NCI-H2029 (cell line): ENCODE measurements around the gene PTPRN2.
"Not testable (repeated sequence)": the region's sequence is repeated elsewhere in the genome, so short reads cannot be mapped to it uniquely, and the experiment has no call there.

ENCODE experiments used
- DNase-seq: peaks from one replicate; lab custom pipeline; 2025; lab: John Stamatoyannopoulos, UW

Gene PTPRN2

DNA sequence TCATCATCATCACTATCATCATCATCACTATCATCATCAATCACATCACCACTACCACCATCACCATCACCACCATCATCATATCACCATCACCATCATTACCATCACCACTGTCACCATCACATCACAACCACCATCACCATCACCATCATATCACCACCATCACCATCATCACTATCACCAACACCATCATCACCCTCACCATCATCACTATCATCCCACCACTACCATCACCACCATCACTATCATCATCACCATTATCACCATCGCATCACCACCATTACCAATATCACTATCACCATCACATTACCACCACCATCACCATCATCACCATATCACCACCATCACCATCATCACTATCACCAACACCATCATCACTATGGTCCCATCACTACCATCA is 539.1 kb downstream of the PTPRN2 start:
- DNase-seq, result no peak

DNA sequence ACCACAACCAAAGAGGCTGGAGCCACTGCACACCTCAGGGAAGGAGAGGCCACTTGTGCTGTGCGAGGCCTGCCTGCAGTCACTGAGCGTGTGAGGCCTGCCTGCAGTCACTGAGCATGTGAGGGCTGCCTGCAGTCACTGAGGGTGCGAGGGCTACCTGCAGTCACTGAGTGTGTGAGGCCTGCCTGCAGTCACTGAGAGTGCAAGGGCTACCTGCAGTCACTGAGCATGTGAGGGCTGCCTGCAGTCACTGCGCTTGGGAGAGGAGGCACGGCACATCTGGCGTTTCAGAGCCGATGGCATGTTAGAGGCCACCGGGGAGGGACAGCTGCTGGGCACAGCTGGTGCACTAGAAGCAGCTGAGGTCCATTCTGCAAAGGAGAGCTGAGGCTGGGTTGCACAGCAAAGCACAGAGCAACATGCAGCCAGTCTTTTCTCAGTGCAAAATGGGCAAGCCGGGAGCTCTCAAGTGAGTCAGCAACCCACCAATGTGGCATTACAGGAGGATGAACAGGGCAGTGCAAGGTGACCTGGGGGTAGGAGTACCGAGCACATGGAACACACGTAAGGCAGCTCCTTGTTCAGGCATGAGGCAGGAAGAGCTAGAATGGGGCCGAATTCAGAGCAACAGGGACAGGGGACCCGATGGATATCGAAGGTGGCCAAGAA is 540.1 kb downstream of the PTPRN2 start:
- DNase-seq, result no peak

DNA sequence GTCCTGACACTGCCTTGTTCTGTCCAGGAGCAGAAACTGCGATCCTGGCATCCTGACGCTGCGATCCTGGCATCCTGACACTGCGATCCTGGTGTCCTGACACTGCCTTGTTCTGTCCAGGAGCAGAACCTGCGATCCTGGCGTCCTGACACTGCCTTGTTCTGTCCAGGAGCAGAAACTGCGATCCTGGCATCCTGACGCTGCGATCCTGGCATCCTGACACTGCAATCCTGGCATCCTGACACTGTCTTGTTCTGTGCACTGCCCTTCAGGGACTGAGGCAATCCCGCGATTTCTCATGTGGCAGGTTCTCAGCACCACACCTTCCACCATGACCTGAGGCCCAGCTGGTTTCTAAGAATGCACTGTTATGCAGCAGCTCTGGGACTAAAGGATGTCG is 541.4 kb downstream of the PTPRN2 start:
- DNase-seq, result not testable (repeated sequence)

DNA sequence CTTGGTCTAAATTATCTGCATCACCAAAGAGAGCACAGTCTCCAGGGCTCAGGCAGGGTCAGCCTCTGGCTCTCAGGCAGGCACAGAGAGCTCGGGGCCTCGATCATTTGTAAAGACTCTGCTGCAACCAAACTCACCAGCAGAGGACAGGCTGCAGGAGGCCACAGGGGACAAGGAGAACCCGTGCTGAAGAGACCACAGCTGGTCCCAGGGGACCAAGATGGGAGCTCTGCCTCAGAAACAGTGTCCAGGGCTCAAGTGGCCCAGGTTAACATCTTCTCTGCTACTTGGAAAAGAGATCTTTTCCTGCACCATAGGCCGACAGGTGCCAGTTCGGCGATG is 543.2 kb downstream of the PTPRN2 start:
- no peak for DNase-seq

DNA sequence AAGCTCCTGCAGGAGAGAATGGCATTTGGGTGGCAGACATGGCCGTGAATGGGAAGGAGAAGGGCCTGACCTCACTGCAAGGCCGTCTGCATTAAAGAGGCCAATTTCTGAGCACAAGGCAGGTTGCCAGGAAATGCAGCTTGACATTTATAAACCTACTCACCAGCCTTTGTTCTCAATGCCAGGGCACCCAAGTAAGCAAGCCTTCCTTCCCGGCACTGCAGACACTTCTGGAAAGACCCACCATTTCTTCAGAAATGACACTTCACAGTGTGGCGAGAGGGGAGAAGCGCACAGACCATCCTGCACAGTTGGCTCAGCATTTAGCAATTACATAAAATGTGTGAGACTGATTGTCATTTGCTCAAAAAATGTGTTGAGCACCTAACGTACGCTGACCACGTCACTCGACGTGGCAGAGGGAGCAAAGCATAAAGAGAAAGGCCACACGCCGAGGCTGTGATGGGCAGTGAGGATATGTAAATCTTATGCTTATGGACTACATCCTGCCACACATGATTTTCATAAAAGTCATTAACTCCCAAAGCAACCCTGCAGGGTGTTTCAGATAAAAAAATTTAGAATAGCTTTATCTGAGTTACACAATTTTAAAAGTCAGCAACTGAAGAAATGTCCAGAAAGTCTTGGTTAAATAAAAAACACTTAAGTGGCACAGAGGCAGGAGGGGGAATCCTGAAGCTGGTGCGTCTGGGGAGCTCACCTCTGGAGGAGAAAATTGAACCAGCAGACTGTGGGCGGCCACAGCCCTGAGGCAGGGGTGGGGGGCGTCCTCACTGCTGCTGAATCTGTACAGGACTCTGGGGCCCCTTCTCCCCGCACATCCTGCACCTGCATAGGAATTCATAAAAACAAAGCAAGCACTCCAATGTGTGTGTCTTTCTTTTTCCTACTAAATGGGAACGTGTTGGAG is 543.8 kb downstream of the PTPRN2 start:
- peak; percentile 75 for DNase-seq

DNA sequence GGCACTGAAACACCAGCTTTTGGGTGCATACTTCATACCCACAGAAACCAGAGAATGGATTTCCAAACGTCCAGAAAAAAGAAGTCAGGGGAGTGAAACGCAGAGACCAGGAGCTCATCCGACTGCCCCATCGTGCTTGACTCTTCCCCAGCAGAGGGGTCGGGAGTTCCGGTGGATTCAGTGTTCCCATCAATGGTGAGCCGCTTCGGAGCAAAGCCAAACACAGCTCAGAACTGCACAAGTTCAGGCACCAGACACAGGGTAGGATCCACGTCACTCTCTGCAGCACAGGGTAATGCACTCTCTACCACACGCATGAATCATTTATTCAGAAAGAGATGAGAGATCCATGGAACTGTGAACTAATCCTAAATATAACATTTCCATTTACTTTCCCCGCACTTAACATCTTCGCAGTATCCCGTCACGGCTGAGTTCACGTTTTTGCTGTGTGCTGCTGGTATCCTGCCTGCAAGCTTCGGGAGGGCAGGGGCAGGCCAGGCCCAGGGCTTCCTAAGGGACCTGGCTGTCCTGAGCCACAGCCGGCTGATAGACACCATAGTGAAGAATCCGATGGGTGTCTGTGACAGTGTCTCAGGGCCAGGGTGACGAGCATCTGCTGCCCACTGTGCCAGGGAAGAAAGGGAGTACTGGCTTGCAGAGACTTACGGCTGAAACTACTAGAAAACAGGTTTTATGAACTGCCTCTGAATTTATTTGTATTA is 545.3 kb downstream of the PTPRN2 start:
- no peak for DNase-seq

DNA sequence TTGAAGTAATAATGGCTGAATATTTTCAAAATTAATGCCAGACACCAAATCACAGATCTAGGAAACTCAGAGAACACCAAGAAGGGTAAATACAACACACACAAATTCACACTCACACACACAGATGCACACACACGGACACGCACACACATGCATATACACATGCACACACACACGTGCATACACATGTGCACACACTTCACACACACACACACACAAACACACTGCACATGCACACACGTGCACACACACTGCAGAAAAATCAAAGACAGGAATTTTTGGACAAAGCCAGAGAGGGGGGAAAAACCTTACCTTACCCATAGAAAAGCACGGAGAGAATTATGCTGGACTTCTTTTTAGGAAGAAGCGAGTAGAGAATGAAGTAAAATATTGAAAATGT is 547.4 kb downstream of the PTPRN2 start:
- DNase-seq, result no peak

DNA sequence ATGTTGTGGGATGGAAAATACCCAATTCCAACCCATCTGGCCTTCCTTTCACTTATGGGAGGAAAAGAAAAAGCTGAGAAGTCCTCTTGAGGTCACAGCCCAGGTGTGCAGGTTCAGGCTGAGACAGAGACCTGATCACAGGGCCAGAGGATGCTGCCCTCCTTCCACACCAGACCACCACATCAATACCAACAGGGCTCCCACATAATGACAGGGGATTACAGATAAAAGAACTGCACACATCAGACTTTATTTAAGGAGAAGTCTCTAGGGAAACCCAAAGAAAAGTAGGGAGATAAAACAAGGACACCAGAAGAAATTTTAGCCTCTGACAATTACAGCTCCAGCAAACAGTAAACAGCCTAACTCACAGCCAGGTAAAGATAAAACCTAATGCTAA is 548.4 kb downstream of the PTPRN2 start:
- no peak for DNase-seq

DNA sequence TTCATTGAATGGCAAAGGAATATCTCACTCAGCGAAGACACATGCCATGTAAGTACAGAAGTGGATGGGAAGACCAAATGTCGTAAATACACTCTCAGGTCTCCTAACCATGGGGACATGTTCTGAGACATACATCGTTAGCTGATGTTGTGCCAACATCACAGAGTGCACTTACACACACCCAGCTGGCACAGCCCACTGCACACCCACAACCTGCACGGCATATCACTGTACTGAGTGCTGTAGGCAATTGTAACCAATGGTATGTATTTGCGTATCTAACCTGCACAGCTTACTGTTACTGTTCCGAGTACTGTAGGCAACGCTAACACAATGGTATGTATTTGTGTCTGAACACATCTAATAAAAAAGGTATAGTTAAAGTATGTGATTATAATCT is 550.4 kb downstream of the PTPRN2 start:
- peak; percentile 19 for DNase-seq

DNA sequence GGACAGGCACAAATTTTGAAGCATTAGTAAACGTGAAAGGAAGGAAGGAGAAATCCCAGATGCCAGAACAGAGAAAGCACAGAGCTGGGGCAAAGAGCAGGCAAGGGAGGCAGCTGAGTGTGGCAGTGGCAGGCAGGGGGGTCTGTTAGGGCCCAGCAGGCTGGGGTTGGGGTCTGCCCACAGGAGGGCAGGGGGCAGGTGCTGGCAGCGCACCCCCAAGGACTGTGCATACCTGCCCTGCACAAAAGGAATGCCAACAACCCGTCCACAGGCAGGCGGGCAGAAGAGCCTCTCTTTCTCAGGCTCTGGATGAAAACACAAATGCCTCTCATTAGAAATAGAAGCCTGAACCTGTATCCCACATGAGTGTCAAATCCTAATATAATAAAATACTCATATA is 552.3 kb downstream of the PTPRN2 start:
- DNase-seq, result no peak

DNA sequence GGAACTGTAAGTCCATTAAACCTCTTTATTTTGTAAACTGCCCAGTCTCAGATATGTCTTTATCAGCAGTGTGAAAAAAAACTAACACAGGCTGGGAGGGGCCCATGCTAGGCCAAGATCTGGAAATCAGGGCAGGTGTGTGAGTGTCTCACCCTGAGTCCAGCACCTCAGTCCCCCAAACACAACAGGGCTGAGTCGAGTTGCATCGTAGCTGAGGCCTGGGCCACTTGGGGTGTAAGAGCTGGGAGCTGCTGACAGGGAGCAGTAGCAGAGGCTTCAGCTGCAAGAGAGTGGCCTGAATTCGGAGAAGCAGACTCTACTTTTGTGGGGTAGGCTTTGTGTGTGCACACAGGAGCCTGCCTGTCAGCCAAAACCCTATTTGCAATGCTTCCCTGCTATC is 553.1 kb downstream of the PTPRN2 start:
- DNase-seq, result no peak

DNA sequence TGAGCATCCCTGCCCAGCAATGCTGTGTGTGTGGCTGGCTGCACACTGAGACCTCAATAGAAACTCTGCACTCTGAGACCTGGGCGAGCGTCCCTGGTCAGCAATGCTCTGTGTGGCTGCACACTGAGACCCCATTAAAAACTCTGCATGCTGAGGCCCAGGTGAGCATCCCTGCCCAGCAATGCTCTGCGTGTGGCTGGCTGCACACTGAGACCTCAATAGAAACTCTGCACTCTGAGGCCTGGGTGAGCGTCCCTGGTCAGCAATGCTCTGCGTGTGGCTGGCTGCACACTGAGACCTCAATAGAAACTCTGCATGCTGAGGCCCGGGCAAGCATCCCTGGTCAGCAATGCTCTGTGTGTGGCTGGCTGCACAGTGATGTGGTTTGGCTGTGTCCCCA is 553.7 kb downstream of the PTPRN2 start:
- DNase-seq, result not testable (repeated sequence)

DNA sequence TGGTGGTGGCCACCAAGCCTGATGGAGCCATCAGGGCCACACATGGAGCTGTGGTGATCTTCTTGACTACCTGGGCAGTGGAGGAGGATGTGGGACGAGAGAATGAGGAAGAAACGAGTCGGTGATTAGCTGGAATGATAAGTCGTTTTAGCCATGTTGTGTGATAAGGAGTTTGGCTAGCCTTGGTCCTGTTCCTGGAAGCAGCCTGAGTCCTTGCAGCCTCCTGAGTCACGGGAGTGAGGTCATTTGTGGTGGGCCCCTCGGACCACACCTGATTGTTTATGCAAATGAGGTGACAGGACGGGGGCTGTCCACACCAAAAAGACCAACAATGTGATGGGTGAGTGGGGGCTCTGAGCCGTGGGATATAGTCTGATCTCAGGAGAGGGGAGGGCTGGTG is 554.4 kb downstream of the PTPRN2 start:
- no peak for DNase-seq

DNA sequence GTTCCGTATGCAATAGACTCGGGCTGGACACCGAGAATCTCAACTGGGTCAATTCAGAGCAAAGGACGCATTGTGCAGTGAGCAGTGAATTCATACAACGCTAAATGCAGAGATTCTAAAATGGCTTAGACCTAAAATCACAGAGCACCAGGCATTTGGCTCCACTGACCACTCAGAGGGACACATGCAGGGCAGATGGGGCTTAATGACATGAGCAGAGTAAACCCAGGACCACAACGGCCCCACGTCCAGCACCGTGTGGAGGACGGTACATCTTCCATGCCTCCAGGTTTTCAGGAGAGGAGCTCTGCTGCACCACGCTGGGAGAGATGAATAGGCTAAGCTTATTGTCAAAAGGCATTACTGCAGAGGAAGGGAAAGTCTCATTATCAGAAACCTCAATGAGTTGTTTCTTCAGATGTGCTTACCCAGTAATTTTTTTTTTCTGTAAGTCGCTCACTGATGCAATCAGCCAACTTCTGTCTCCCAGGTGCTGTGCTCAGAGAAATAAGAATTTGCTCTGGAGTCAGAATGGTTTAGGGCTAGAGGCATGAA is 555.0 kb downstream of the PTPRN2 start:
- no peak for DNase-seq

DNA sequence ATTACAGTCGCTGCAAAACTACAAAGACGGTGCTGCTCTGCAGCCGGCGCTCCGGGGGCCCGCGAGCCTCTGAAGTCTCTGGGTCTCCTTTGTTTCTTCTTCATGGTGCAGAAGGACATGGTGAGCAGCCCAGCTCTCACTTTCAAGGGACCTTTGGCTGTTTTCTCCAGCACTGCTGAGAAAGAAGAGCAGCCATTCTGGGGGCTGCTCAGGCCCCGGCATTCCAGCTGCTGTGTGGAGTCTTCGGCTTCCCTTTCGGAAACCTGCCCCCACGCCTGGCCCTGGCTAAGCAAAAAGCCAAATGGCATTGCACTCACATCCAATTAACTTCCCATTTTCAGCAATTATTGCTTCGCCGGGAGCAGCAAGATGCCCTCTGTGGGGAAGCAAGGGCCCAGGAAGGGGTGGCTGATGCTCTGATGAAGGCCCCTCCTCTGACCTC is 555.7 kb downstream of the PTPRN2 start:
- no peak for DNase-seq

DNA sequence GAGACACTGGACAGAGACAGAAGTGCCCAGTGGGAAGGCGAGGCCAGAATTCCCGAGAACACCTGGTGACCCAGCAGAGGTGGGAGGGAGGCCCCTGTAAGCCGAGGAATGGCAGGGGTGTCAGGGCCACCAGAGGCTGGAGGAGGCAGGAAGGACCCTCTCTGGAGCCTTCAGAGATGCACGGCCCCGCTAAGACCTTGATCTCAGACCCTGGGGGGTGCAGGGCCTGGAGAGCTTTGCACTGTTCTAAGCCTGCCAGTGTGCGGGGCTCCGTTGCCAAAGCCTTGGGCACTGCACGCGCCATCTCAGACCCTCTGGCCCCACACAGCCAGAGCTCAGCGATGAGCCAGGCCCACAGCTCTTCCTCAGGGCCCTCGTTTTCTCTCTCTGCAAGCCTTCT is 557.1 kb downstream of the PTPRN2 start:
- DNase-seq, result no peak

DNA sequence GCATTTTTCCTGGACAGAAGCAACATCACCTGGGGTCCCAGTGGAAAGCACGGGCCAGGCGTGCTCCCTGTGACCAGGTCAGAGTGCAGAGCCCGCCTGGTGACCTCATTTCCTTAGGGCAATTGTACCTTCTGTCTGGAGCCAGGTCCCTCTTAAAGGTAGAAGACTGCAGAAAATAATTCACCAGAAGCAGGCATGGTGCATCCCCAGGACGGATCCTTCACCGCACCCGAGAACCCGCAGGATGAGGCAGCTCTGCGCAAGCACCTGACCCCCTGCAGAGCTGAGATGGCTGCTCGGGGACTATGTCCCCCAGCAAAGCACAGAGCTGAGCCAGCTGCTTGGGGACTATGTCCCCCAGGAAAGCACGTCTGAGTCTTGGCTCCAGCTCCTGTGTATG is 557.6 kb downstream of the PTPRN2 start:
- no peak for DNase-seq

DNA sequence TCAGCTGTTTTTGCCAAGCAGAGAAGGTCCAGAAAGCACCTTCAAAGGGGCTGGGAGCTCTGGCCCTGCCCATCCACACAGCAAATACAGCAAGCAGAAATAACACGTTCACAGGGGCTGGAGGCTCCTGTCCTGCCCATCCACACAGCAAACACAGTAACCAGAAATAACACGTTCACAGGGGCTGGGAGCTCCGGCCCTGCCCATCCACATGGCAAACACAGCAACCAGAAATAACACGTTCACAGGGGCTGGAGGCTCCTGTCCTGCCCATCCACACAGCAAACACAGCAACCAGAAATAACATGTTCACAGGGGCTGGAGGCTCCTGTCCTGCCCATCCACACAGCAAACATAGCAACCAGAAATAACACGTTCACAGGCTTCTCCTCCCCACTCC is 558.1 kb downstream of the PTPRN2 start:
- peak; percentile 33 for DNase-seq

DNA sequence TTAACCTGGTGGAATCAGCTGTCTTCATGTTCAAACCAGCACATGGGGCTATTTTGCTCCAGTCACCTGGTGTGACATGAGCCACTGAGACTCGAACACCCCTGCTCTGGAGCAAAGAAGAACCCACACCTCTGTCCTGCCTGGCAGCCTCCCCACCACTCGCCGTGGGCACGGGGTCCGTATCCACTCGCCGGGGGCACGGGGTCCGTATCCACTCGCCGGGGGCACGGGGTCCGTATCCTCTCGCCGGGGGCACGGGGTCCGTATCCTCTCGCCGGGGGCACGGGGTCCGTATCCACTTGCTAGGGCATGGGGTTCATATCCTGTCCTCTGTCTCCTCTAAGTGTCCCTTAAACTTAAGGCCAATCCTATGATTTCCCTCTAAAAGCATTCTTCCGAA is 558.7 kb downstream of the PTPRN2 start:
- DNase-seq, result no peak

DNA sequence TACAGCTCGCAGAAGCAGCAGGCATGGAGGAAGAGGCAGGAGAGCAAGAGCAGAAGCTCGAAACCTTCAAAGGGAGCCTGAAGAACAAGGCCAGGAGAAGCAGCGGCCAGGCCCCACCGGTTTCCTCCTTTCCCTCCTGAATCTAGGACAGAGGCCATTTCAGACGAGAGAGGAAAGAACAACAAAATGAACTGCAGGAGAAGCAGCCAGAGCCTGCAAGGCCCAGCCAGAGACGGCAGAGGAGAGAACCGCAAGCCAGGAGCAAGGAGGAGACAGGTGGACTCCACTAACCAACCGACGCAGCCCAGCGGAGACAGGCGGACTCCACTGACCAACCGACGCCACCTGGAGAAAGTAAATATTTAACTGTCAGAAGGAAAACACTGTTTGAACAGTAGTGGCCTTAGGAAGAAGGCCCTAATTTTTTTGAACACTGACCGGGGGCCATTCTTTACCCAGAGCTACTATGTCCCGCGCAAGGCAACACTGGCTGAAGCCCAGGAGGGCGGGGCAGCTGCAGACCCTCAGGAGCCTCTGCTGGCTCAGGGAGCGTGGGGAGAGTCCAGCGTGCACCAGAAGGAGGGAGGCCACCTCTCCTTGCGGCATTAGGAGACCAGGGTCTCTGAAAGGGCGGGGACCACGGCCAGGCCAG is 559.2 kb downstream of the PTPRN2 start:
- DNase-seq, result peak; percentile 68

DNA sequence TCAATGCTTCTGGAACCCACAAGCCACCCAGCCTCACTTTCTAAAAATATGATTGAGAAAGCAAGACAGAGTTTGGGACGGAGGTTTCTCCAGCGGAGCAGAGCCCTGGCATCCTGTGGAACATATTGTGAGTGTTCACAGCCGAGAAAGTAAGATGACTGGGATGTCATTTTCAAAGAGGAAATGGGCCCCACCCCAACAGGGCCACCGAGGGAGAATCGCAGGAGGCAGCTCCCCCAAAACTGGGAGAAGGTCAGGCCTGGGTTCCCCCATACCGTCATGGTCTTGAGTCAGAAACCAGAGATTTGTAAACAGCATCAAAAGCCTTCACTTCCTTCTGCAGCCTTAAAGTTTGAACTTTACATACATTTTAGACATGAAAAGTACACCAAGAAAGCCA is 560.0 kb downstream of the PTPRN2 start:
- DNase-seq, result no peak

DNA sequence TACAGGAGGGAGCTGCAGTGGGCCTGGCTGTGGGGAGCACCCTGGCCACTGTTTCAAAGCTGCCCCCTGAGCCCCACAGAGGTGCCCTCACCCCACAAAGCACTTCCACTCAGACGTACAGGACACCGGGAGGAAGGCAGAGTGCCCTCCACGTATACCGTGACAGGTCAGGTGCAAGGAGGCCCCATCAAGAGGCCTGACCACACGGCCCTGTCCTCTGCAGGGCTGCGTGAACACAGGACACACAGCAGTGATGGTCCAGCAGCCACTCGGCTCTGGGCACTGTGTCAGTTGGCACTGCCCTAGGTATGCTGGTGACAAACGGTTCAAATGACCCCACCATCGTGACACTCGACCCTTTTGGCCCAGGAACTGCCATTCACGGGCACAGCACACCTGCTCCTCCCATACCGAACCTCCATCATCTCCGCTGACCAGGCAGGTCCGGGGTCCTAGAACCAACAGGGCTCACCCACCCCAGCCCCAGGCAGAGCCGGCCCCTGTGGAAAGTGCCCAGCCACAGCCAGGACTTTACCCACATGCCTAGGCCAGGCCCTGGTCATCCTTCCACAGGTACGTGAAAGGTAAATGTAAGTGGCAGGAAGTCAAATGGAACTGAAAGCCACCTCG is 560.9 kb downstream of the PTPRN2 start:
- no peak for DNase-seq
